HepG2 (cell line): ENCODE measurements around the gene CACNA1C. TPM values are rescaled to one million over a fixed set of nuclear protein-coding genes. Genes with fewer than 3 reads are reported as not detected.
A peak's percentile ranks its signal among the peaks of the same experiment; 100 is the strongest.

Experiments
- ATAC-seq: fragments of 200-7000 bp; cut with Tn5 transposase; 3 replicates; pipeline ENCODE4 v1.9.1; 2020; ENCODE audit warnings: mild to moderate bottlenecking, moderate library complexity
- BruUV-seq: library from RNA; stranded (reverse); fragments of 400-500 nt; replicated peaks from 2 replicates; lab custom pipeline; 2021; lab: Mats Ljungman, UMichigan
- CTCF ChIA-PET: fragments of 300-600 bp; formaldehyde crosslinking; extraction: SDS; loops from one replicate; lab custom pipeline; 2021; ENCODE audit warnings: low total read pairs, inconsistent platforms, low intra/inter-chr PET ratio; lab: Yijun Ruan, JAX
- POLR2A ChIA-PET: fragments of 350-600 bp; sonication (Branson Sonifier 250); formaldehyde crosslinking; loops from one replicate; lab custom pipeline; 2020; ENCODE audit warnings: antibody characterized with exemption, inconsistent platforms; lab: Yijun Ruan, JAX
- DNase-seq: peaks from one replicate; pipeline ENCODE4 v3.0.0-alpha.2; 2015; ENCODE audit warnings: low spot score
- FAIRE-seq: peaks from 3 replicates; lab custom pipeline; 2011; peaks lifted over from hg19 to GRCh38; lab: Jason Lieb, UNC
- H2AFZ ChIP-seq: one replicate; pipeline ENCODE4 v1.6.1; 2011; ENCODE audit warnings: low read length, inconsistent platforms
- H3K27ac ChIP-seq: fragments of 300-600 bp; 3 replicates; pipeline ENCODE4 v1.8.0; 2011; ENCODE audit warnings: mixed run types, mild to moderate bottlenecking, mixed read lengths, low read length, inconsistent platforms; ENCODE audit not compliant: insufficient read depth; ENCODE audit errors: extremely low read length
- H3K27me3 ChIP-seq, 2 experiments: fragments of 200-600 bp in 1 of 2; 2 replicates in 1 of 2; 3 replicates in 1 of 2; pipeline versions ENCODE4 v1.6.0 to v1.8.0; 2011; ENCODE audit warnings: low read length in 2 of 2, mild to moderate bottlenecking in 2 of 2, moderate library complexity in 2 of 2, inconsistent platforms in 1 of 2; ENCODE audit not compliant: insufficient read depth in 2 of 2, control insufficient read depth in 1 of 2
- H3K36me3 ChIP-seq, 2 experiments: fragments of 200-600 bp in 1 of 2; replicated peaks in 1 of 2; 2 replicates in 1 of 2; 3 replicates in 1 of 2; pipeline versions ENCODE4 v1.5.1 to v1.8.0; 2011; ENCODE audit warnings: low read length in 2 of 2, inconsistent platforms in 1 of 2; ENCODE audit not compliant: insufficient read depth in 2 of 2, control insufficient read depth in 1 of 2
- H3K4me1 ChIP-seq: 2 replicates; pipeline ENCODE4 v1.5.1; 2012; ENCODE audit warnings: low read length, inconsistent platforms; ENCODE audit not compliant: insufficient read depth
- H3K4me2 ChIP-seq: 2 replicates; pipeline ENCODE4 v1.6.0; 2011; ENCODE audit warnings: low read depth, low read length, inconsistent platforms
- H3K4me3 ChIP-seq, 3 experiments: fragments of 200-600 bp in 1 of 3; sonication (generic), shearing (Covaris generic) in 1 of 3; replicated peaks in 1 of 3; 2 replicates each; pipeline ENCODE4 v1.5.1; 2011 to 2016; ENCODE audit warnings: low read length in 3 of 3, inconsistent platforms in 2 of 3, low read depth in 2 of 3, mild to moderate bottlenecking in 2 of 3, control low read depth in 1 of 3, mixed read lengths in 1 of 3; ENCODE audit not compliant: insufficient read depth in 1 of 3
- H3K79me2 ChIP-seq: one replicate; pipeline ENCODE4 v1.6.1; 2011; ENCODE audit warnings: low read length, inconsistent platforms; ENCODE audit not compliant: insufficient read depth
- H3K9ac ChIP-seq: 2 replicates; pipeline ENCODE4 v1.6.0; 2011; ENCODE audit warnings: mild to moderate bottlenecking, low read depth, low read length, inconsistent platforms; ENCODE audit not compliant: insufficient read depth
- H3K9me3 ChIP-seq: 2 replicates; pipeline ENCODE4 v1.5.1; 2012; ENCODE audit warnings: mild to moderate bottlenecking, low read length
- H4K20me1 ChIP-seq: 2 replicates; pipeline ENCODE4 v1.6.0; 2011; ENCODE audit warnings: inconsistent platforms, mild to moderate bottlenecking, low read length, moderate library complexity; ENCODE audit not compliant: insufficient read depth
- WGBS: methylation state at CpG from one replicate; pipeline ENCODE4 v1.1.6; 2017; ENCODE audit warnings: low lambda C conversion rate; 5-methylcytosine and 5-hydroxymethylcytosine counted together
- in situ Hi-C: cut with HindIII; loops from 2 replicates; pipeline ENCODE4 v1.10.0; 2017; ENCODE audit warnings: low pct_unique_long_range_greater_than_20kb; ENCODE audit not compliant: extremely low pct_ligation_motif_present
- intact Hi-C: fragments of 100-400 bp; cut with micrococcal nuclease; formaldehyde crosslinking; loops from one replicate; pipeline ENCODE4 v1.10.0; 2022; ENCODE audit not compliant: unreplicated experiment
- polyA plus RNA-seq, 8 experiments: library from polyadenylated mRNA; depleted of rRNA in 3 of 8; stranded (reverse) in 7 of 8; unstranded in 1 of 8; fragments of >200 nt; fragmentation: Illumina TruSeq in 4 of 8; extraction: Trizol in 4 of 8; gene quantifications; 2 replicates each; pipeline versions ENCODE4 v1.2.1 to v1.2.3, GENCODE V29; 2011 to 2016; ENCODE audit warnings: low read depth in 4 of 8, missing spikeins in 1 of 8, mixed read lengths in 1 of 8; ENCODE audit not compliant: insufficient read depth in 1 of 8
- total RNA-seq, 5 experiments: library from RNA; depleted of rRNA; stranded (reverse); fragments of >200 nt; fragmentation: Illumina TruSeq; extraction: Trizol; gene quantifications; 2 replicates each; pipeline ENCODE4 v1.2.3, GENCODE V29; 2016; ENCODE audit warnings: low read depth in 1 of 5
- TF ChIP-seq, protein P1 (sequence below): sonication (generic); formaldehyde crosslinking; IDR thresholded peaks from 2 replicates; pipeline ENCODE4 v1.4.0; 2020; ENCODE audit warnings: missing genetic modification reagents, borderline replicate concordance
- TF ChIP-seq, protein P2 (sequence below): sonication (generic); formaldehyde crosslinking; IDR thresholded peaks from 2 replicates; pipeline ENCODE4 v1.5.0; 2020; ENCODE audit warnings: mild to moderate bottlenecking, missing genetic modification reagents, moderate library complexity
- TF ChIP-seq, protein P3 (sequence below): sonication (generic); formaldehyde crosslinking; IDR thresholded peaks from 2 replicates; pipeline ENCODE4 v1.8.1; 2023; ENCODE audit warnings: mild to moderate bottlenecking, inconsistent platforms, moderate library complexity, missing genetic modification reagents, borderline replicate concordance

The CACNA1C gene
- total and polyA plus RNA-seq, 2 of the 13 experiments (the other 11 are each of a cell fraction or from before 2014, with no cell fraction given), result not detected

DNA sequence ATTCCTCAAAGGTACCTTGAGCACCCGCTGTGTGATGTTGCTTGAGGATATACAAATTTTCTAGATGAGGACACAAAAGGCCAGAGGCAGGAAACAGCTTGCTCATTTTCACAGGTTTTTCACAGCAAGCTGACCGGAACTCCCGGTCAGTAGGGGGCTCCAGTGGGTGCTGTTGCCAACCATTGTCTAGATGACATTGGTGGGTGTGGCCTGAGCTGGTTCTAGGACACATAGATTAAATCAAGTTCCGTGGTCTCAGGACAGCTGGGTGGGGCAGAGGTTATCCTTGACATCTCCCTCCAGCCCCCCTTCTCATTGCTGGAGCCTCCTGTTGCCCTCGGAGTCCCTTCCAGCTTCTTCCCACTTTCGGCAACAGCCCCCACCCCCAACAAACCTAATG is 588.4 kb downstream of the CACNA1C start:
- BruUV-seq, result no TSS peak
- H2AFZ ChIP-seq, result no peak overlapping the region
- no peak for ATAC-seq

DNA sequence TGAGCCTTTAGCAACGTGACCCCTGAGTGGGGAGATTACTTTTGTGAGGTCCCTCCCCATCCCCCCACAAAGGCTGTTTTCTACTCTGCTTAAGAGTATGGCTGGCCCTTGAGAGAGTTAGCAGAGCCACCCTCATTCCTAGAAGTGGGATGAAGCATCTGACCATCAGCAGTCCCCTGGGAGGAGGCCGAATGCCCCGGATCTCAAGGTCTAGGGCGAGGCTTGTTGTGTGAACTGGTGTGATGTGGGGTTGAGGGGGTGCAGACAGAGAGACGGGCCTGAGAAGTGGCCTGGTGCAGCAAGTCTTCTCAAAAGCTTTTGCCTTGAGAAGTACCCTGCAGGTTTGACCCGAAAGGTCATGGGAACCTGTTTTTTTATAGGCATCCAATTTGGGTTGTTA is 589.0 kb downstream of the CACNA1C start:
- Histone ChIP-seq H4K20me1 (0 out of 2 replicates have a peak, but pooled peaks cover 3% of the 10 kb centered on the region), H3K79me2 (no peaks in the 10 kb centered on the region), H3K9me3 (no peaks in the 10 kb centered on the region), H3K4me1 (no peaks in the 10 kb centered on the region), H3K27me3 (peaks cover 8 to 94% of the 10 kb centered on the region in 2 experiments), H3K4me3 (no peak overlapping the region), H2AFZ (no peak overlapping the region), H3K9ac (no peak overlapping the region), H3K27ac (no peak overlapping the region), H3K4me2 (no peak overlapping the region), H3K36me3 (no peaks in the 10 kb centered on the region)
- 0% methylated on average over 4 of the region's 6 CpGs for WGBS
- FAIRE-seq, result no peak
- no peak for DNase-seq
- ChIA-PET POLR2A (no interaction called here), CTCF (no interaction called here)
- BruUV-seq, result no TSS peak
- intact Hi-C loops (no loop called here), in situ Hi-C loops (no loop called here)
- ATAC-seq, result no peak
- TF ChIP-seq, protein P1, sequence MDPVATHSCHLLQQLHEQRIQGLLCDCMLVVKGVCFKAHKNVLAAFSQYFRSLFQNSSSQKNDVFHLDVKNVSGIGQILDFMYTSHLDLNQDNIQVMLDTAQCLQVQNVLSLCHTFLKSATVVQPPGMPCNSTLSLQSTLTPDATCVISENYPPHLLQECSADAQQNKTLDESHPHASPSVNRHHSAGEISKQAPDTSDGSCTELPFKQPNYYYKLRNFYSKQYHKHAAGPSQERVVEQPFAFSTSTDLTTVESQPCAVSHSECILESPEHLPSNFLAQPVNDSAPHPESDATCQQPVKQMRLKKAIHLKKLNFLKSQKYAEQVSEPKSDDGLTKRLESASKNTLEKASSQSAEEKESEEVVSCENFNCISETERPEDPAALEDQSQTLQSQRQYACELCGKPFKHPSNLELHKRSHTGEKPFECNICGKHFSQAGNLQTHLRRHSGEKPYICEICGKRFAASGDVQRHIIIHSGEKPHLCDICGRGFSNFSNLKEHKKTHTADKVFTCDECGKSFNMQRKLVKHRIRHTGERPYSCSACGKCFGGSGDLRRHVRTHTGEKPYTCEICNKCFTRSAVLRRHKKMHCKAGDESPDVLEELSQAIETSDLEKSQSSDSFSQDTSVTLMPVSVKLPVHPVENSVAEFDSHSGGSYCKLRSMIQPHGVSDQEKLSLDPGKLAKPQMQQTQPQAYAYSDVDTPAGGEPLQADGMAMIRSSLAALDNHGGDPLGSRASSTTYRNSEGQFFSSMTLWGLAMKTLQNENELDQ (CRISPR knock-in tag), result no peak

More for the DNA sequence above, 588.4 kb downstream of the CACNA1C start:
- no peaks in the 10 kb centered on the region for H3K36me3 ChIP-seq
- no peaks in the 10 kb centered on the region for H3K9me3 ChIP-seq
- 0% methylated on average over 5 of the region's 6 CpGs for WGBS
- H3K4me1 ChIP-seq, result no peaks in the 10 kb centered on the region
- DNase-seq, result no peak
- no peak for FAIRE-seq
- POLR2A ChIA-PET, result no interaction called here
- no peak overlapping the region for H3K4me2 ChIP-seq
- in situ Hi-C loops (no loop called here), intact Hi-C loops (no loop called here)
- no peak overlapping the region for H3K9ac ChIP-seq
- H3K79me2 ChIP-seq, result no peaks in the 10 kb centered on the region
- TF ChIP-seq, protein P2, sequence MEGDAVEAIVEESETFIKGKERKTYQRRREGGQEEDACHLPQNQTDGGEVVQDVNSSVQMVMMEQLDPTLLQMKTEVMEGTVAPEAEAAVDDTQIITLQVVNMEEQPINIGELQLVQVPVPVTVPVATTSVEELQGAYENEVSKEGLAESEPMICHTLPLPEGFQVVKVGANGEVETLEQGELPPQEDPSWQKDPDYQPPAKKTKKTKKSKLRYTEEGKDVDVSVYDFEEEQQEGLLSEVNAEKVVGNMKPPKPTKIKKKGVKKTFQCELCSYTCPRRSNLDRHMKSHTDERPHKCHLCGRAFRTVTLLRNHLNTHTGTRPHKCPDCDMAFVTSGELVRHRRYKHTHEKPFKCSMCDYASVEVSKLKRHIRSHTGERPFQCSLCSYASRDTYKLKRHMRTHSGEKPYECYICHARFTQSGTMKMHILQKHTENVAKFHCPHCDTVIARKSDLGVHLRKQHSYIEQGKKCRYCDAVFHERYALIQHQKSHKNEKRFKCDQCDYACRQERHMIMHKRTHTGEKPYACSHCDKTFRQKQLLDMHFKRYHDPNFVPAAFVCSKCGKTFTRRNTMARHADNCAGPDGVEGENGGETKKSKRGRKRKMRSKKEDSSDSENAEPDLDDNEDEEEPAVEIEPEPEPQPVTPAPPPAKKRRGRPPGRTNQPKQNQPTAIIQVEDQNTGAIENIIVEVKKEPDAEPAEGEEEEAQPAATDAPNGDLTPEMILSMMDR (CRISPR knock-in tag), result peak; percentile 14; the same call in 1 of the 2 replicates
- TF ChIP-seq, protein P3, sequence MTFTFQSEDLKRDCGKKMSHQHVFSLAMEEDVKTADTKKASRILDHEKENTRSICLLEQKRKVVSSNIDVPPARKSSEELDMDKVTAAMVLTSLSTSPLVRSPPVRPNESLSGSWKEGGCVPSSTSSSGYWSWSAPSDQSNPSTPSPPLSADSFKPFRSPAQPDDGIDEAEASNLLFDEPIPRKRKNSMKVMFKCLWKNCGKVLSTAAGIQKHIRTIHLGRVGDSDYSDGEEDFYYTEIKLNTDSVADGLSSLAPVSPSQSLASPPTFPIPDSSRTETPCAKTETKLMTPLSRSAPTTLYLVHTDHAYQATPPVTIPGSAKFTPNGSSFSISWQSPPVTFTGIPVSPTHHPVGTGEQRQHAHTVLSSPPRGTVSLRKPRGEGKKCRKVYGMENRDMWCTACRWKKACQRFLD (CRISPR knock-in tag), result no peak
- 0 out of 2 replicates have a peak, but pooled peaks cover 3% of the 10 kb centered on the region for H4K20me1 ChIP-seq
- H3K4me3 ChIP-seq, result no peak overlapping the region
- CTCF ChIA-PET, result no interaction called here
- H3K27ac ChIP-seq, result no peak overlapping the region
- peaks cover 9 to 93% of the 10 kb centered on the region in 2 experiments for H3K27me3 ChIP-seq
